ENCODE data around the gene WNT6.
A peak's percentile ranks its signal among the peaks of the same experiment; 100 is the strongest.

Gene WNT6

GRCh38 chr2:218859988-218860831 lies 605 bp downstream of the WNT6 start:
- H3K79me2 ChIP-seq (ENCODE audit: control insufficient read depth, low read length) = no peaks in the 10 kb centered on the region
- TF ChIP-seq, protein P1, sequence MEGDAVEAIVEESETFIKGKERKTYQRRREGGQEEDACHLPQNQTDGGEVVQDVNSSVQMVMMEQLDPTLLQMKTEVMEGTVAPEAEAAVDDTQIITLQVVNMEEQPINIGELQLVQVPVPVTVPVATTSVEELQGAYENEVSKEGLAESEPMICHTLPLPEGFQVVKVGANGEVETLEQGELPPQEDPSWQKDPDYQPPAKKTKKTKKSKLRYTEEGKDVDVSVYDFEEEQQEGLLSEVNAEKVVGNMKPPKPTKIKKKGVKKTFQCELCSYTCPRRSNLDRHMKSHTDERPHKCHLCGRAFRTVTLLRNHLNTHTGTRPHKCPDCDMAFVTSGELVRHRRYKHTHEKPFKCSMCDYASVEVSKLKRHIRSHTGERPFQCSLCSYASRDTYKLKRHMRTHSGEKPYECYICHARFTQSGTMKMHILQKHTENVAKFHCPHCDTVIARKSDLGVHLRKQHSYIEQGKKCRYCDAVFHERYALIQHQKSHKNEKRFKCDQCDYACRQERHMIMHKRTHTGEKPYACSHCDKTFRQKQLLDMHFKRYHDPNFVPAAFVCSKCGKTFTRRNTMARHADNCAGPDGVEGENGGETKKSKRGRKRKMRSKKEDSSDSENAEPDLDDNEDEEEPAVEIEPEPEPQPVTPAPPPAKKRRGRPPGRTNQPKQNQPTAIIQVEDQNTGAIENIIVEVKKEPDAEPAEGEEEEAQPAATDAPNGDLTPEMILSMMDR (IDR thresholded peaks at IDR 0.05; ENCODE audit: low read depth, low read length, poor library complexity, severe bottlenecking) = no peak
- TF ChIP-seq EZH2phosphoT487 (IDR thresholded peaks at IDR 0.05; ENCODE audit: borderline replicate concordance, low read length) = 0 out of 2 replicates have a peak, but pooled peaks have one; percentile 49
- H3K4me3 ChIP-seq (ENCODE audit: low read length) = no peak overlapping the region
- H4K20me1 ChIP-seq (ENCODE audit: control insufficient read depth, insufficient read depth, low read depth, low read length) = no peaks in the 10 kb centered on the region
- H3K27me3 ChIP-seq (ENCODE audit: control insufficient read depth, low read length) = peaks cover 70% of the 10 kb centered on the region
- no peaks in the 10 kb centered on the region for H3K9me2 ChIP-seq (replicated peaks; ENCODE audit: control insufficient read depth, low read length)
- no peaks in the 10 kb centered on the region for H3F3A ChIP-seq (ENCODE audit: control insufficient read depth, insufficient read depth)
- peaks cover 5% of the 10 kb centered on the region; the same call in 1 of the 2 replicates for H3K4me1 ChIP-seq (ENCODE audit: control insufficient read depth, low read length)
- H3K9me3 ChIP-seq (ENCODE audit: control insufficient read depth, insufficient read depth, low read length) = no peaks in the 10 kb centered on the region
- no peak overlapping the region for H3K27ac ChIP-seq (ENCODE audit: low read depth, low read length)
- no peaks in the 10 kb centered on the region for H3K36me3 ChIP-seq (ENCODE audit: control insufficient read depth, low read length)
- no peak overlapping the region for H3K4me2 ChIP-seq (ENCODE audit: low read length)

DNA sequence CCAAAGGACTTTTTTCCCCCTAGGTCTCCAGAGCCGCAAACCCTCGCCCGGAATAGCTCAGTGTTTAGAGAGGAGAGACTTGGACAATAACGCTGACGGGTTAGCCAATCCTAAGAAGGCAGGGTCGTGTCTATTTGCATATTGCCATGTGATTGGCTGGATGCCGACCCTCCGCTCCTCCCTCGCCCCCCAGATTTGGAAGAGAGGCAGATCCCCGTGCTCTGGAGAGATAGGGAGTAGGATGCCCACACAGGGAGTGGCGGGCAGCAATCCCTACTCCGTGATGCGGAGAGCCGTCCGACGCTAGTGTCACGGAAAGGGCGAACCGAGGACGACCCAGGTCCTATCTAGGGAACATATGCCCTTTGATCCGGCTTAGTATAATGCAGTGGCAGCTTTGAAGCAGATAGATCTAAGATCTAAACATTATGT lies 1.4 kb downstream of the WNT6 start:
- Histone ChIP-seq H3F3A (ENCODE audit: control insufficient read depth, insufficient read depth) (no peaks in the 10 kb centered on the region), H3K4me2 (ENCODE audit: low read length) (no peak overlapping the region), H3K9me3 (ENCODE audit: control insufficient read depth, insufficient read depth, low read length) (no peaks in the 10 kb centered on the region), H3K27ac (ENCODE audit: low read depth, low read length) (no peak overlapping the region), H3K36me3 (ENCODE audit: control insufficient read depth, low read length) (no peaks in the 10 kb centered on the region), H3K9me2 (replicated peaks; ENCODE audit: control insufficient read depth, low read length) (no peaks in the 10 kb centered on the region), H3K4me3 (ENCODE audit: low read length) (no peak overlapping the region), H3K27me3 (ENCODE audit: control insufficient read depth, low read length) (peaks cover 65% of the 10 kb centered on the region), H3K79me2 (ENCODE audit: control insufficient read depth, low read length) (no peaks in the 10 kb centered on the region), H3K4me1 (ENCODE audit: control insufficient read depth, low read length) (peaks cover 5% of the 10 kb centered on the region; the same call in 1 of the 2 replicates), H4K20me1 (ENCODE audit: control insufficient read depth, insufficient read depth, low read depth, low read length) (no peaks in the 10 kb centered on the region)
- TF ChIP-seq EZH2phosphoT487 (IDR thresholded peaks at IDR 0.05; ENCODE audit: borderline replicate concordance, low read length) = no peak
- TF ChIP-seq, protein P1 (IDR thresholded peaks at IDR 0.05; ENCODE audit: low read depth, low read length, poor library complexity, severe bottlenecking) = no peak

DNA sequence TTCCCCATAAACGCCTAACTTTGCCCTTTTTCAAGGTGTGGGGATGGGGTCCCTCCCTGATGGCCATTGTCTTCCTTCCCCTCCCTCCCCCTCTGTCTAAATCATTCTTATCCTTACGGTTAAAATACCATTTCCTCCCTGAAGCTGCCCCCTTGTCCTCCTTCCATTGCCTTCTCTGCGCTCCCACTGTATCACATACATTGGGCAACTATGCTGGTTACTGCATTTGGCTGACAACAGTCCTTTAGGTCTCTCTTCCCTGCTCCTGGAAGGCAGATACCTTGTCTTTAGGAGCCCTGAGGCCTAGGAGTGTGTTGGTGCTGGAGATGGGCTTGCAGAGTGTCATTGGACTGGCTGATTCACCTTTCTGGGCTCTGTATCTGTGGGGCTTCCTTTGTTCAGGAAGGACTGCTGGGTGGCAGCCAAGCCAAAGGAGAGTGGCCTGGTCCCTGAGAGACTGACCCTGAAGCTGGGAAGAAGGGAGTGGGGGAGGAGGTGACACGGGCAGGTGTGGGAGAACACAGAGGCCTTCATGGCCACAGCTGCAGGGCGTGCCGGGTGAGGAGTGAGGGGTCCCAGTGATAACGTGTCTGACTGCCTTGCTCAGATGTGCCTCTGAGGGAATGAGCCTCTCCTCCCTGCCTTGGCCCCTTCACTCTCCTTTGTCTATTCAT lies 2.2 kb downstream of the WNT6 start:
- Histone ChIP-seq H4K20me1 (ENCODE audit: control insufficient read depth, insufficient read depth, low read depth, low read length) (no peaks in the 10 kb centered on the region), H3K9me3 (ENCODE audit: control insufficient read depth, insufficient read depth, low read length) (no peaks in the 10 kb centered on the region), H3F3A (ENCODE audit: control insufficient read depth, insufficient read depth) (no peaks in the 10 kb centered on the region), H3K9me2 (replicated peaks; ENCODE audit: control insufficient read depth, low read length) (no peaks in the 10 kb centered on the region), H3K4me2 (ENCODE audit: low read length) (no peak overlapping the region), H3K27ac (ENCODE audit: low read depth, low read length) (no peak overlapping the region), H3K4me1 (ENCODE audit: control insufficient read depth, low read length) (no peaks in the 10 kb centered on the region), H3K27me3 (ENCODE audit: control insufficient read depth, low read length) (peaks cover 57% of the 10 kb centered on the region), H3K4me3 (ENCODE audit: low read length) (no peak overlapping the region), H3K36me3 (ENCODE audit: control insufficient read depth, low read length) (no peaks in the 10 kb centered on the region), H3K79me2 (ENCODE audit: control insufficient read depth, low read length) (no peaks in the 10 kb centered on the region)
- TF ChIP-seq, protein P1 (IDR thresholded peaks at IDR 0.05; ENCODE audit: low read depth, low read length, poor library complexity, severe bottlenecking) = no peak
- TF ChIP-seq EZH2phosphoT487 (IDR thresholded peaks at IDR 0.05; ENCODE audit: borderline replicate concordance, low read length) = no peak

Measured in DOHH2 (cell line).